Sigmoid colon (tissue), 7 donors: Measurements from ENCODE around the gene TPO. TPM values are rescaled to one million over a fixed set of nuclear protein-coding genes. Genes with fewer than 3 reads are reported as not detected.

ENCODE experiments used
- DNase-seq: peaks from one replicate; pipeline ENCODE4 v3.0.0-alpha.2; 2019
- H3K27ac ChIP-seq, 4 donors: fragments of 200-600 bp; sonication (generic); one replicate each; pipeline ENCODE4 v1.5.1; 2016 to 2019; ENCODE audit warnings: mild to moderate bottlenecking in 1 of 4
- H3K27me3 ChIP-seq, 3 donors: fragments of 200-600 bp; sonication (generic); one replicate each; pipeline ENCODE4 v1.5.1; 2019; ENCODE audit warnings: mild to moderate bottlenecking in 1 of 3
- H3K36me3 ChIP-seq, 4 donors: fragments of 200-600 bp; sonication (generic); one replicate each; pipeline ENCODE4 v1.5.1; 2016 to 2019
- H3K4me1 ChIP-seq, 4 donors: fragments of 200-600 bp; sonication (generic); one replicate each; pipeline ENCODE4 v1.5.1; 2017 to 2019
- H3K4me3 ChIP-seq, 4 donors: fragments of 200-600 bp; sonication (generic); one replicate each; pipeline ENCODE4 v1.5.1; 2017 to 2019; ENCODE audit warnings: mild to moderate bottlenecking in 2 of 4, moderate library complexity in 1 of 4
- H3K9me3 ChIP-seq, 4 donors: fragments of 200-600 bp in 3 of 4; sonication (generic) in 3 of 4; one replicate each; pipeline versions ENCODE4 v1.5.1 to v1.6.1; 2013 to 2019
- CTCF ChIP-seq, 4 experiments: fragments of 450-650 bp in 3 of 4; fragments of 200-600 bp in 1 of 4; IDR thresholded peaks; one replicate each; pipeline ENCODE4 v1.5.1; 2016 to 2019; ENCODE audit warnings: antibody characterized with exemption in 4 of 4, mild to moderate bottlenecking in 3 of 4, moderate library complexity in 2 of 4
- EP300 ChIP-seq, 4 donors: sonication (generic); formaldehyde crosslinking; IDR thresholded peaks; one replicate each; pipeline ENCODE4 v1.6.1; 2017; ENCODE audit warnings: antibody characterized with exemption in 4 of 4
- POLR2A ChIP-seq, 2 donors: fragments of 450-650 bp; IDR thresholded peaks; one replicate each; pipeline ENCODE4 v1.6.1; 2016; ENCODE audit warnings: antibody characterized with exemption in 2 of 2, mild to moderate bottlenecking in 2 of 2, moderate library complexity in 2 of 2
- POLR2AphosphoS5 ChIP-seq, 4 donors: sonication (generic); formaldehyde crosslinking; IDR thresholded peaks; one replicate each; pipeline ENCODE4 v1.6.1; 2017; ENCODE audit warnings: antibody characterized with exemption in 4 of 4
- WGBS, 2 donors: extraction: QIAGEN DNeasy Blood & Tissue Kit; methylation state at CpG; one replicate each; pipeline ENCODE4 v1.1.7; 2013; 5-methylcytosine and 5-hydroxymethylcytosine counted together
- intact Hi-C: fragments of 100-400 bp; cut with DNase I; formaldehyde crosslinking; loops from one replicate; pipeline ENCODE4 v1.15.1; 2023
- polyA plus RNA-seq, 3 donors: library from polyadenylated mRNA; stranded (reverse); fragments of 200-250 nt; gene quantifications; one replicate each; pipeline ENCODE4 v1.2.3, GENCODE V29; 2013
- total RNA-seq, 4 donors: library from RNA; depleted of rRNA; stranded (reverse); fragments of >200 nt; gene quantifications; one replicate each; pipeline ENCODE4 v1.1.0, GENCODE V29; 2016
- donor health status: healthy with polysubstance abuse.
- donor health status: Bipolar disorder and iron deficiency.
- donor health status: healthy.

The TPO gene
- total and polyA plus RNA-seq, 7 donors = 0.60 to 18.8 (median 3.5) TPM

GRCh38 chr2:1504311-1504750 lies 91.1 kb downstream of the TPO start:
- no peak overlapping the region for H3K27ac ChIP-seq
- DNase-seq = peak; percentile 62

GRCh38 chr2:1505031-1505441 lies 91.8 kb downstream of the TPO start:
- intact Hi-C loops = no loop called here
- Histone ChIP-seq H3K27me3 (no peaks in the 10 kb centered on the region), H3K36me3 (no peaks in the 10 kb centered on the region), H3K27ac (no peak overlapping the region), H3K4me3 (no peak overlapping the region), H3K4me1 (no peaks in the 10 kb centered on the region), H3K9me3 (no peaks in the 10 kb centered on the region)
- TF ChIP-seq POLR2AphosphoS5 (IDR thresholded peaks at IDR 0.05) (no peak), CTCF (IDR thresholded peaks at IDR 0.05) (no peak), POLR2A (IDR thresholded peaks at IDR 0.05) (no peak)
- peak; percentile 43 for DNase-seq
- 85% methylated on average over 10 of the region's 10 CpGs for WGBS, 2 donors

More at GRCh38 chr2:1504311-1504750, 91.1 kb downstream of the TPO start:
- Histone ChIP-seq H3K4me3 (no peak overlapping the region), H3K36me3 (no peaks in the 10 kb centered on the region), H3K9me3 (no peaks in the 10 kb centered on the region), H3K4me1 (no peaks in the 10 kb centered on the region), H3K27me3 (no peaks in the 10 kb centered on the region)
- WGBS, 2 donors = 77 to 86% methylated on average over 10 of the region's 10 CpGs
- TF ChIP-seq EP300 (IDR thresholded peaks at IDR 0.05) (no peak), POLR2A (IDR thresholded peaks at IDR 0.05) (no peak), POLR2AphosphoS5 (IDR thresholded peaks at IDR 0.05) (no peak), CTCF (IDR thresholded peaks at IDR 0.05) (no peak)
- intact Hi-C loops = no loop called here

GRCh38 chr2:1509271-1510065 lies 96.2 kb downstream of the TPO start:
- Histone ChIP-seq H3K9me3 (no peaks in the 10 kb centered on the region), H3K4me3 (no peak overlapping the region), H3K4me1 (no peaks in the 10 kb centered on the region), H3K27ac (peak overlapping the region in 1 of 4 donors; percentile 65), H3K27me3 (peaks cover 0 to 3% (median 0%) of the 10 kb centered on the region in 3 donors), H3K36me3 (no peaks in the 10 kb centered on the region)
- intact Hi-C loops = no loop called here
- WGBS, 2 donors = 19 to 46% methylated on average over 5 of the region's 5 CpGs
- TF ChIP-seq POLR2A (IDR thresholded peaks at IDR 0.05) = no peak
- peak in 1 of 4 donors; percentile 17 for TF ChIP-seq POLR2AphosphoS5 (IDR thresholded peaks at IDR 0.05)
- peak in 2 of 4 donors; percentile 7 to 19 for TF ChIP-seq EP300 (IDR thresholded peaks at IDR 0.05)
- peak; percentile 44 for DNase-seq

- no peaks in the 10 kb centered on the region for H3K36me3 ChIP-seq
- no peak overlapping the region for H3K4me3 ChIP-seq
- peaks cover 0 to 3% (median 0%) of the 10 kb centered on the region in 3 donors for H3K27me3 ChIP-seq
- H3K4me1 ChIP-seq = no peaks in the 10 kb centered on the region
- H3K9me3 ChIP-seq = no peaks in the 10 kb centered on the region
- TF ChIP-seq EP300 (IDR thresholded peaks at IDR 0.05) (no peak), POLR2AphosphoS5 (IDR thresholded peaks at IDR 0.05) (no peak), POLR2A (IDR thresholded peaks at IDR 0.05) (no peak), CTCF (IDR thresholded peaks at IDR 0.05) (no peak)
- intact Hi-C loops = no loop called here
- H3K27ac ChIP-seq = peak overlapping the region in 2 of 4 donors; percentile 10 to 65
- WGBS, 2 donors = 40 to 67% methylated on average over 4 of the region's 4 CpGs
- no peak for DNase-seq
Measured at GRCh38 chr2:1510176-1510575, 96.9 kb downstream of the TPO start.

- Histone ChIP-seq H3K27me3 (peaks cover 0 to 3% (median 0%) of the 10 kb centered on the region in 3 donors), H3K9me3 (no peaks in the 10 kb centered on the region), H3K4me1 (no peaks in the 10 kb centered on the region), H3K36me3 (no peaks in the 10 kb centered on the region), H3K4me3 (no peak overlapping the region), H3K27ac (no peak overlapping the region)
- intact Hi-C loops = no loop called here
- TF ChIP-seq POLR2AphosphoS5 (IDR thresholded peaks at IDR 0.05) = no peak
- TF ChIP-seq POLR2A (IDR thresholded peaks at IDR 0.05) = no peak
- TF ChIP-seq CTCF (IDR thresholded peaks at IDR 0.05) = no peak
- TF ChIP-seq EP300 (IDR thresholded peaks at IDR 0.05) = no peak
- peak; percentile 51 for DNase-seq
- 64 to 70% methylated on average over 5 to 6 of the region's 6 CpGs for WGBS, 2 donors
Measured at GRCh38 chr2:1511455-1511854, 98.2 kb downstream of the TPO start.
